ENCODE data around the gene TMEM88. TPM values are rescaled to one million over a fixed set of nuclear protein-coding genes. Genes with fewer than 3 reads are reported as not detected.
A peak's percentile ranks its signal among the peaks of the same experiment; 100 is the strongest.

Gene TMEM88
- total RNA-seq, 6 donors from 2014 or later, result 1.6 to 16.1 (median 9.3) TPM; not detected in 1

GRCh38 chr17:7882068-7882467 is 27.2 kb downstream of the TMEM88 start:
- Histone ChIP-seq H3K9me3 (no peaks in the 10 kb centered on the region), H3K4me3 (no peak overlapping the region), H3K27me3 (no peaks in the 10 kb centered on the region), H3K4me1 (peaks cover 28 to 38% (median 32%) of the 10 kb centered on the region in 4 donors), H3K27ac (peak overlapping the region in 2 of 4 donors; percentile 7 to 24), H3K36me3 (peaks cover 0 to 19% (median 2%) of the 10 kb centered on the region in 4 donors)
- TF ChIP-seq POLR2A (IDR thresholded peaks at IDR 0.05) (no peak), CTCF (IDR thresholded peaks at IDR 0.05) (no peak)
- no peak for ATAC-seq (ENCODE audit: low FRiP score in 2 of 2)
- 61 to 72% methylated on average over 7 of the region's 7 CpGs for WGBS, 2 donors
- no peak for DNase-seq

GRCh38 chr17:7882629-7883028 is 27.8 kb downstream of the TMEM88 start:
- H3K36me3 ChIP-seq, result peaks cover 0 to 19% (median 2%) of the 10 kb centered on the region in 4 donors
- peak overlapping the region in 3 of 4 donors; percentile 7 to 96 (median 27) for H3K27ac ChIP-seq
- DNase-seq (no peak), ATAC-seq (ENCODE audit: low FRiP score in 2 of 2) (no peak)
- no peaks in the 10 kb centered on the region for H3K27me3 ChIP-seq
- TF ChIP-seq CTCF (IDR thresholded peaks at IDR 0.05) (no peak), EP300 (IDR thresholded peaks at IDR 0.05) (no peak), POLR2AphosphoS5 (IDR thresholded peaks at IDR 0.05) (no peak), POLR2A (IDR thresholded peaks at IDR 0.05) (no peak)
- H3K9me3 ChIP-seq, result no peaks in the 10 kb centered on the region
- peaks cover 31 to 43% (median 36%) of the 10 kb centered on the region in 4 donors for H3K4me1 ChIP-seq
- no peak overlapping the region for H3K4me3 ChIP-seq
- WGBS, 2 donors, result 80 to 92% methylated on average over 3 of the region's 3 CpGs

GRCh38 chr17:7883781-7884386 is 29.0 kb downstream of the TMEM88 start:
- Histone ChIP-seq H3K4me1 (peaks cover 43 to 56% (median 48%) of the 10 kb centered on the region in 4 donors), H3K9me3 (no peaks in the 10 kb centered on the region), H3K4me3 (peak overlapping the region in 3 of 4 donors; percentile 62 to 96 (median 84)), H3K36me3 (peaks cover 0 to 15% (median 2%) of the 10 kb centered on the region in 4 donors), H3K27me3 (no peaks in the 10 kb centered on the region), H3K27ac (peak overlapping the region; percentile 89 to 96 (median 92))
- TF ChIP-seq POLR2A (IDR thresholded peaks at IDR 0.05), result no peak
- no peak for TF ChIP-seq EP300 (IDR thresholded peaks at IDR 0.05)
- WGBS, 2 donors, result 6 to 8% methylated on average over 3 of the region's 3 CpGs
- ATAC-seq (ENCODE audit: low FRiP score in 2 of 2) (no peak), DNase-seq (no peak)

- peak overlapping the region; percentile 50 to 96 (median 73) for H3K4me3 ChIP-seq
- 0 to 1% methylated on average over 6 to 43 of the region's 100 CpGs for WGBS, 2 donors
- DNase-seq (peak in 1 of 2 donors; percentile 90), ATAC-seq (ENCODE audit: low FRiP score in 2 of 2) (no peak)
- peaks cover 0 to 15% (median 2%) of the 10 kb centered on the region in 4 donors for H3K36me3 ChIP-seq
- H3K4me1 ChIP-seq, result peaks cover 52 to 65% (median 57%) of the 10 kb centered on the region in 4 donors
- H3K27ac ChIP-seq, result peak overlapping the region; percentile 89 to 96 (median 92)
- no peaks in the 10 kb centered on the region for H3K27me3 ChIP-seq
- H3K9me3 ChIP-seq, result no peaks in the 10 kb centered on the region
- TF ChIP-seq EP300 (IDR thresholded peaks at IDR 0.05) (no peak), CTCF (IDR thresholded peaks at IDR 0.05) (no peak), POLR2AphosphoS5 (IDR thresholded peaks at IDR 0.05) (no peak), POLR2A (IDR thresholded peaks at IDR 0.05) (no peak)
These were observed 29.9 kb downstream of the TMEM88 start for GRCh38 chr17:7884581-7885366.

Measured in upper lobe of left lung (tissue), 6 donors.